ENCODE data around the gene KRT79. TPM values are rescaled to one million over a fixed set of nuclear protein-coding genes. Genes with fewer than 3 reads are reported as not detected.

KRT79 gene
- total RNA-seq, 1 donor from 2014 or later: not detected

GRCh38 chr12:52774629-52775250 is 59.4 kb downstream of the KRT79 start:
- H3K36me3 ChIP-seq (ENCODE audit: control insufficient read depth, insufficient read depth, low read length): no peaks in the 10 kb centered on the region
- no peak for DNase-seq (ENCODE audit: low read depth)
- no peak overlapping the region for H3K4me3 ChIP-seq (ENCODE audit: low read depth, low read length)
- TF ChIP-seq CTCF (IDR thresholded peaks at IDR 0.05; ENCODE audit: insufficient read depth, low read length, poor library complexity, severe bottlenecking): no peak
- peaks cover 8% of the 10 kb centered on the region for H3K27me3 ChIP-seq (ENCODE audit: control insufficient read depth, insufficient read depth, low read length)

- no peak for DNase-seq (ENCODE audit: low read depth)
- Histone ChIP-seq H3K27me3 (ENCODE audit: control insufficient read depth, insufficient read depth, low read length) (peaks cover 10% of the 10 kb centered on the region), H3K4me3 (ENCODE audit: low read depth, low read length) (no peak overlapping the region), H3K36me3 (ENCODE audit: control insufficient read depth, insufficient read depth, low read length) (no peaks in the 10 kb centered on the region)
- no peak for TF ChIP-seq CTCF (IDR thresholded peaks at IDR 0.05; ENCODE audit: insufficient read depth, low read length, poor library complexity, severe bottlenecking)
Observed at GRCh38 chr12:52772772-52773171, 61.3 kb downstream of the KRT79 start.

GRCh38 chr12:52772188-52772587 is 61.9 kb downstream of the KRT79 start:
- Histone ChIP-seq H3K27me3 (ENCODE audit: control insufficient read depth, insufficient read depth, low read length) (peaks cover 7% of the 10 kb centered on the region), H3K36me3 (ENCODE audit: control insufficient read depth, insufficient read depth, low read length) (no peaks in the 10 kb centered on the region), H3K4me3 (ENCODE audit: low read depth, low read length) (no peak overlapping the region)
- TF ChIP-seq CTCF (IDR thresholded peaks at IDR 0.05; ENCODE audit: insufficient read depth, low read length, poor library complexity, severe bottlenecking): no peak
- no peak for DNase-seq (ENCODE audit: low read depth)

GRCh38 chr12:52771505-52771904 is 62.6 kb downstream of the KRT79 start:
- no peak for DNase-seq (ENCODE audit: low read depth)
- Histone ChIP-seq H3K36me3 (ENCODE audit: control insufficient read depth, insufficient read depth, low read length) (no peaks in the 10 kb centered on the region), H3K27me3 (ENCODE audit: control insufficient read depth, insufficient read depth, low read length) (peaks cover 7% of the 10 kb centered on the region), H3K4me3 (ENCODE audit: low read depth, low read length) (no peak overlapping the region)
- no peak for TF ChIP-seq CTCF (IDR thresholded peaks at IDR 0.05; ENCODE audit: insufficient read depth, low read length, poor library complexity, severe bottlenecking)

Other genes starting within 250 kb of the KRT79 start
- not detected in 2 replicates for gene KRT72, start 232.8 kb downstream of the KRT79 start, total RNA-seq
- not detected in 2 replicates for gene KRT73, start 215.8 kb downstream of the KRT79 start, total RNA-seq
- not detected in 2 replicates for gene KRT2, start 182.1 kb downstream of the KRT79 start, total RNA-seq
- gene KRT1, start 153.9 kb downstream of the KRT79 start, total RNA-seq: not detected in 2 replicates
- gene KRT77, start 130.8 kb downstream of the KRT79 start, total RNA-seq: not detected in 2 replicates
- not detected in 2 replicates for gene KRT76, start 57.0 kb downstream of the KRT79 start, total RNA-seq
- not detected in 2 replicates for gene KRT3, start 38.2 kb downstream of the KRT79 start, total RNA-seq
- not detected in 2 replicates for gene KRT4, start 20.2 kb downstream of the KRT79 start, total RNA-seq
- gene KRT78, start 14.7 kb upstream of the KRT79 start, total RNA-seq: not detected in 2 replicates
- 1,322 and 1,341 TPM in 2 replicates for gene KRT8, start 70.8 kb upstream of the KRT79 start, total RNA-seq
- 1,751 and 1,904 TPM in 2 replicates for gene KRT18, start 114.8 kb upstream of the KRT79 start, total RNA-seq
- gene EIF4B, start 172.1 kb upstream of the KRT79 start, total RNA-seq: 484 and 526 TPM in 2 replicates
- gene TNS2, start 215.8 kb upstream of the KRT79 start, total RNA-seq: 3.8 and 10.1 TPM in 2 replicates
- gene SPRYD3, start 245.1 kb upstream of the KRT79 start, total RNA-seq: 32.0 and 32.3 TPM in 2 replicates

Measured in kidney epithelial cell (primary cell).